DMS53 (cell line): ENCODE data around the gene EDARADD.

Experiments
- DNase-seq: peaks from one replicate; lab custom pipeline; 2025; lab: John Stamatoyannopoulos, UW

Gene EDARADD

DNA sequence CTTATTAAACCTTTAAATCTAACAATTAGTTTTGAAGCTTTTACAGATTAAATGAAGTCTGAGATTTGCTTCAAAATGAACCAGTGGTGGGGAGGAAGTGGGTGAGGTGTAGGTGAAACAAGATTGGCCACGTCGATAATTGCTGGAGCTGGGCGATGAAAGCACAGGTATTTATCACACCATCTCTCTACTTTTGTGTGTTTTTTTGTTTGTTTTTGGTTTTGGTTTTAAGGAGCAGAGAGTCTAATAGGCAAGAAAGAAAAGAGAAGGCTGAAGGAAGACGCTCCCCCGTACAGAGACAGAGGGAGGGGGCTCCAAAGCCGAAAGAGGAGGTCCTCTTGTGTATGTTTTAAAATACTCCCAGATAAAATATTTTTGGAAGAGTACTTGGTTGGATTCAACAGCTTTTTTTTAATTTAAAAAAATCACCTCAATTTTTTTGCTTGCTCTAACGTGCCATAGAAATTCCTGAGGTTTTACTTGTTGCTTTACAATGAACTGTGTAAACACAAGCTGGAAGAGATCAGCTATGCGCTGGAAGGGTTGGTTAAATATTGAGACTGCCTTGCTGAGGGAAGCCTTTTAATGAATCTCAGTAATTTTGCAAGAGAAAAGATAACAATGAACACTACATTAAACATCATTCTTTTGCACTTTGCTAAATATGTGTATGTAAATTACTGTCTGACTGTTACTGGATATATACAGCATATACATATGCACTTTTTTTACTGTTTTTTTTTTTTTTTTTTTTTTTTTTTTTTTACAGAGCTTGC lies 123.0 kb downstream of the EDARADD start:
- peak; percentile 82 for DNase-seq

DNA sequence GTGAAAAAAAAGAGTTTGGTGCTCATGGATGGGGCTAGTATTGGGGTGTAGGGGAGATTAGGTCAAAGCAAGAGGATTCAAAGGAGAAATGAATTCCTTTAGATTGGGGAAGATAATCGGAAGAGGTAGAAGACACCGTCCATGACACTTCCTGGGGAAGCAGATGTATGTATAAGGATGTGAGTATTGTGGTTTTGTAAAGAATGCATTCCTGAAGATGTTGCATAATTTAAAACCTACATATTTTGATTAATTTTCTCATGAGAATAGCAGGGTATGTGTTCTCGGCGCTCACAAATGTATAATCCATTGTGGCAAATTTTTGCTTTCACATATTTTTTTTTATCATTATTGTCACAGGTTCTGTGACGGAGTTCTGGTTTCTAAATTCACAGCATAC lies 124.2 kb downstream of the EDARADD start:
- no peak for DNase-seq

DNA sequence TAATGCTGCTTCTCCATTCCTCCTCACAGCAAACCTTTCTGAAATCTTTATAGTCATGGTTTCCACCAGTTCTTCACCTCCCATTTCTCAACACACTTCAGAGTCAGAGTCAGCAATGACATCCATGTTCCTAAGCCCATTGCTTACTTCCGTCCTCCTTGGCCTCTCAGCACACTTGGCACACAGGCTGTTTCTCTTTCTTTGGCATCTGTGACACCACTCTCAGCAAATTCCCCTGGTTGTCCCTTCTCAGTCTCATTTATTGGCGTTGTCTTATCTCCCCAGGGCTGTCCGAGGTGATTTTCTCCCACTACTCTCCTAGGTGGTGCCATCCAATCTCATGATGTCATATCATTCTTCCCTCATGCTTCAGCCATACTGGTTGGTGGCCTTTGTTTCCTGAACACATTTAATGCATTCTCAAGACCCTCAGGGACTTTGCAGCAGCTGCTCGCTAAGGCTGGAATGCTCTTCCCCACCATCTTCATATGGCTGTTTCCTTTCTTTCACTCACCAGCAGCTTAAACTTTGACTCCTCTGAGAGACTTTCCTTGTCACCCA lies 126.4 kb downstream of the EDARADD start:
- no peak for DNase-seq

DNA sequence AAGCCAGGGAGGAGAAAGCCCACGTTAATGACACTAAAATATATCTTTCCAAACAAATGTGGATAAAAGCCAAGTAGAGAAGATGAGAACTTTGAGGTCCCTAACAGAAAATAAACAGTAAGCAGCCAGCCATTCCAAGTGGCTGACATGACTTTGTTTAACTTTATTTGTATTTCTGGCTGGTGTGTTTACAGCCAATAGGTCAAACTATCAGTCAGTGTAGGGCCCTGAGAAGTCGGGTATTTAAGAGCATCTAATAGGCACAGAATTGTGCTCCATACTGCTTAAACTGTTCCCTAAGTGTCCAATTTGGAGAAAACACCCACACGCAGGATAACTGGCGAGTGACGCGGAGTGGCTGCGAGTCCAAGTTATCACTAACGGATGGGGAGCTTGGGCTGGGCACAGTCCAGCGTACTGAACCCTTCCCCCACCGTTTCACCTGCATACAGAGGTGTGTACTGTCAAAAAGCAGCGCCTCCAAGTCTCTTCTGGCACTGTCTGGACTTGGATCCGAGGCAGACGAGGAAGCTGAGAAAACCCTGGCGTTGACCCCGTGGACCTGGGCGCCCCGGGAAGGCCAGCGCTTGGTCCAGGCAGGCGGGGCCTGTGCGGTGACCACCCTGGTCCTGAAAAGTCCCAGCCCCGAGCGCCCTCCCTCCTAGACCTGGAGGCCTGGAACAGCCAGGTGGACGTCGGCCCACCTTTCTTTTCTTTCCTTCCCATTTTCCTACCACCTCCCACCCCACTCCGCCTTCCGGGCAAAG lies 129.0 kb downstream of the EDARADD start:
- DNase-seq = peak; percentile 77

DNA sequence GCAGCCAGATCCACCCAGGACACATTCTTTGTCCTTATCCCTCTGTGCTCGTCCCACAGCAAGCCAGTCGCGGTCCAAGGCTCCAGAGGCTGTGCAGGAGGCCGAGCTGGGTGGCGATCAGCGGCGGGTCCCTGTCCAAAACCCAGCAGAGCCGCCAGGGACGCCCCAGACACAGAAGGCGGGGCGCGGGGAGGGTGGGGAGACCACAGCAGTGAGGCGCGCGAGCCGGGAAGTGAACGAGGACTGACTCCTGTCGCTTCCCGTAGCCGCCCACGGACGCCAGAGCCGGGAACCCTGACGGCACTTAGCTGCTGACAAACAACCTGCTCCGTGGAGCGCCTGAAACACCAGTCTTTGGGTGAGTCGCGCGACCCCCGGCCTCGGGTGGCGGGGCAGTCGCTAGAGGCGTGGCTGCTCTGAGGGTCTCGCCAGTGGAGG lies 129.6 kb downstream of the EDARADD start, which contains the start of gene LGALS8:
LGALS8 (plus strand) TSS at position 279 of the 438 bp plus-strand sequence. CDS start 2,089 bp downstream, outside the sequence.
- peak; percentile 93 for DNase-seq

DNA sequence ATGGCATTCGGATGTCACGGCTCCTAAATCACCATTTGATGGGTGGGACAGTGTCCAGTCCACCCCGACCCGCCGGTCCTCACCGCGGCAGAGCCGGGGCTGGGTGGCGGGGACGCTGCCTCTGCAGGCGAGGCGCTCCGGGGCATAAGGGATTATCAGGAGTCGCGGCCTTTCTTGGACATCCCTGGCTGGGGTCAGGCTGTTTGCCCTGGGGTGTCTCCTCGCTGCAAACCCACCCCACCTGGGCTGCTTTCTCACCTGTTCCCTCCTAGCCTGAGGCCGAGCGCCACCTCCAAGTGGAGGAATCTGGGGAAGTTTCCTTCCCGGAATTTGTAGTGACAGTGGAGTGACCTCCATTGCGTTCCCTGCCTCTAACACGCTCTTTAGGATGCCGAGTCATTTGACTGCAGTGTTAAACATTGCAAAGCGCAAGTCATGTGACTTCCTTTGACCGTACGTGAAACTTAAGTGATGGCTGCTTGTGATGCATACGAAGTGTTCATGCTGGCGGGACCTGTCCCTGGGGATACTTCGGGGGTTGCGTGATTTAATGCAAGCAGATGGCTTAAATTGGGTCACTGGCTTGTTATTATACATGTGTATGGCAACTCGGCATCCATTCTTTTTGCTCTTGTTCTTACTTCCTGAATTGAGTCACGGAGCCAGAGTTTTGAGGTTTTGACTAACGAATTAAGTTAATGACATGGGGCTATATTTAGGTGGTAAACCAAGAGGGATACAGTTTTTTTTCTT lies 130.2 kb downstream of the EDARADD start:
- DNase-seq = peak; percentile 90

DNA sequence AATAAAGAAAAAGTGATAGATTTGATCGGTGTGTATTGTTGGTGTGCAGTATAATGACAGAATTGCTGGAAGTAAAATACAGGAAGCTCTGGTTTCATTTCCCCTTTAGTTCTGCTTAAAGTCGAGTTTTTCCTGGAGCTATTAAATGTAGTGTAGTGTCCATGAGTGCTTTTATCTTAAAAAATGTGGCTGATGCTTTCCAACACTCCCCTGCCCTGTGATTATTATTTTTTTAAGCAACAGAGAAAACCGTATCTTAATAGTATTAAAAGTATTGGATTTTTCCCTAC lies 130.8 kb downstream of the EDARADD start:
- no peak for DNase-seq

DNA sequence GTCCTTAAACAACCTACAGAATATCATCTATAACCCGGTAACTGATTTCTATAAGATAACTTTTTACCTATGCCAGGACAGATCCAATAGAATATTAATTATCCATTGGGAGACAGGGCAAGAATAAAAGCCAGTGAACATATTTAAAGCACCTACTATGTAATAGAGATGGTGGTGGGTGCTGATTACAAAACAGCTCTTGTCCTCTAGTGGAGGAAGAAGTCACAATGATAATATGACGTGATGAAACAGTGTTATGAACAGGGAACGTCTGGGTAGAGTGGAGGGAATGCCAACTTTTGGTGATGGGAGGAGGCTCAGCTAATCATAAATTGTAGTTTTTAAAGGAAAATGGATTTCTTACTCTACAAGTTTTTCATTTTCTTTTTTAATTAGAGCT lies 132.0 kb downstream of the EDARADD start:
- DNase-seq = no peak

DNA sequence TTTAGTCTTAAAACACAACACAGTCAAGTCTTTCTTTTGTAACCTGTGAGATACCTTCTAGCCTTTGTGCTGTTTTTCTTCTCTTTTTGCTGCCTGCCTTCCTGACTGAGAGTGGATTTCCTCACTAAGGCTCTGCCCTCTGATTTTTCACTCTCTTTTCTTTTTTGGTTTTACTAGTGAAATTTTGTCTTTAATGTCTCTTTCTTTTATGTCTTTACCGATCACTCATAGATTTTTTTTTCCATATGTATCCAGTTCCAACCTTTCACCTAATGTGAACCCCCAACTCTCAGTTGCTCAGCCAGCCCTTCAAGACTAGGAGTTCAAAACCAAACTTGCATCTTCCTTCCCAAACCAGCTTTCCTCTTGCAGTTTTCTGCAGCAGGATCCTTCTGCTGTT lies 136.2 kb downstream of the EDARADD start:
- no peak for DNase-seq

DNA sequence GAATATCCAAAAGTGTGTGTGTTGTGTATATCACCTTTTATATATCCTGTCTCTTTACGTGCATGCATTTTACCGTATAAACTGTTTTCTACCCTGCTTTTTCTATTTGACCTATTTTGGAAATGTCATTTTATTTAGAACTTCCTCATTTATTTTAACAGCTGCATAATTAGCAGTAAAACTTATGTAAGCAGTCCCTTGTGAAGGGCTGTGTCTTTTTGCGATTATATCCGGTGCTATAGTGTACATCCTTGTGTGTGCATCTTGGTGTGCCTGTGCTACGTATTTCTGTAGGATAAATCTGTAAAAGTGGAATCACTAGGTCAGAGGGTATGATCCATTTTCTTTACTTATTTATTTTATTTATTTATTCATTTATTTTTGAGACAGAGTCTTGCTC lies 136.9 kb downstream of the EDARADD start:
- DNase-seq = no peak

DNA sequence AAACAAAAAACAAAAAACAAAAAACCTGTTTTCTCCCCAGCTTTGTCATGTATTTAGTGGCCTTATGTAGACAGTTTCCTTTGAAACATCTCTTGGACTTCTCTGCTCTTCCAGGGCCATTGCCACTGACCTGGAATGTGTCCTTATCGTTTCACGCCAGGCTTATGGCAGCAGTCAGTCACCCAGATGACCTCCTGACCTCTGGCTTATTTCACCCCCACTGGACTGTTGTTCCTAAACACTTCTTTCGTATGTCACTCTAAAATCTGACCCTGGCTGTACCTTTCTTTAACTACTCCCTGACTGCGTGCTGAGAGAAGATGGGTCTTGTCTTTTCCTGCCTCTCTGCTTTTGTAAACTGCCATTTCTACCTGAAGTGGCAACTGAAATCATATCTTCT lies 138.8 kb downstream of the EDARADD start:
- DNase-seq = no peak

DNA sequence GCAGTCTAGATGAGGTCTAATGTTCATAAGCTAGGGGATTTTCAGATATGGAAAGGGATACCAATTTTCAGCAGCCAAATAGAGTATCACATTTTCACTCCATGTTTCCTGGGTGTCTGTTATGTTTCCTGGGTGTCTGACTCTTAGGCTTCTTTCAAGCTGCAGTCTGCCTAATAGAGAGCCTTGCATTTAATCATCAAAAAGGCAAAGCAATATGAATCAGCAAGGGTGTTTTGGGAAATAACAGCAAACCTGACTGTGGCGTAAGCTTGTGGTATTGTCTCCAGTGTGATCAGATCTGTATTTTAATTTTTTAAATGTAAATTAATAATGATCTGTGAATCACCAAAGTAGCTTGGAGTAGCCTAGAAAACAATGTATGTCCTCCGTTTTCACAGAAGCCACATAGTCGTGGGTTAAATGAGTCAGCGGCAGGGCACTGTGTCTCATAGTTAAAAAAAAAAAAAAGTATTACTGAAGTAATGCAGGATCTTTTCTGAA lies 140.1 kb downstream of the EDARADD start:
- DNase-seq = no peak
